Measurements from ENCODE around the gene TMEM170B.
"Not testable (repeated sequence)": the region's sequence is repeated elsewhere in the genome, so short reads cannot be mapped to it uniquely, and the experiment has no call there.

The TMEM170B gene

GRCh38 chr6:11527274-11527870 lies 10.2 kb upstream of the TMEM170B start:
- no peak for DNase-seq (ENCODE audit: low read depth in 4 of 4, low spot score in 1 of 4)

- DNase-seq (ENCODE audit: low read depth in 4 of 4, low spot score in 1 of 4), result no peak
Observed at GRCh38 chr6:11528996-11529395, 8.6 kb upstream of the TMEM170B start.

- no peak for DNase-seq (ENCODE audit: low read depth in 4 of 4, low spot score in 1 of 4)
Observed at GRCh38 chr6:11532097-11532496, 5.5 kb upstream of the TMEM170B start.

DNA sequence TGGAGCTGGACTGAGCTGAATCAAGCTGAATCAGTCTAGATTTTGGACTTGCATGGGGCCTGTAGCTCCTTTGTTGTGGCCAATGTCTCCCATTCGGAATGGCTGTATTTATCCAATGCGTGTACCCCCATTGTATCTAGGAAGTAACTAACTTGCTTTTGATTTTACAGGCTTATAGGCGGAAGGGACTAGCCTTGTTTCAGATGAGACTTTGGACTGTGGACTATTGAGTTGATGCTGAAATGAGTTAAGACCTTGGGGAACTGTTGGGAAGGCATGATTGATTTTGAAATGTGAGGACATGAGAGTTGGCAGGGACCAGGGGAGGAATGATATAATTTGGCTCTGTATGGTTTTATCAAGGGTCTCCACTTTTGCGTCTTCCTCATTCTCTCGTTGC lies 3.0 kb upstream of the TMEM170B start:
- DNase-seq (ENCODE audit: low read depth in 4 of 4, low spot score in 1 of 4), result no peak

GRCh38 chr6:11535801-11536230 lies 1.7 kb upstream of the TMEM170B start:
- no peak for DNase-seq (ENCODE audit: low read depth in 4 of 4, low spot score in 1 of 4)

- DNase-seq (ENCODE audit: low read depth in 4 of 4, low spot score in 1 of 4), result no peak
Observed at GRCh38 chr6:11536795-11537194, 754 bp upstream of the TMEM170B start.

DNA sequence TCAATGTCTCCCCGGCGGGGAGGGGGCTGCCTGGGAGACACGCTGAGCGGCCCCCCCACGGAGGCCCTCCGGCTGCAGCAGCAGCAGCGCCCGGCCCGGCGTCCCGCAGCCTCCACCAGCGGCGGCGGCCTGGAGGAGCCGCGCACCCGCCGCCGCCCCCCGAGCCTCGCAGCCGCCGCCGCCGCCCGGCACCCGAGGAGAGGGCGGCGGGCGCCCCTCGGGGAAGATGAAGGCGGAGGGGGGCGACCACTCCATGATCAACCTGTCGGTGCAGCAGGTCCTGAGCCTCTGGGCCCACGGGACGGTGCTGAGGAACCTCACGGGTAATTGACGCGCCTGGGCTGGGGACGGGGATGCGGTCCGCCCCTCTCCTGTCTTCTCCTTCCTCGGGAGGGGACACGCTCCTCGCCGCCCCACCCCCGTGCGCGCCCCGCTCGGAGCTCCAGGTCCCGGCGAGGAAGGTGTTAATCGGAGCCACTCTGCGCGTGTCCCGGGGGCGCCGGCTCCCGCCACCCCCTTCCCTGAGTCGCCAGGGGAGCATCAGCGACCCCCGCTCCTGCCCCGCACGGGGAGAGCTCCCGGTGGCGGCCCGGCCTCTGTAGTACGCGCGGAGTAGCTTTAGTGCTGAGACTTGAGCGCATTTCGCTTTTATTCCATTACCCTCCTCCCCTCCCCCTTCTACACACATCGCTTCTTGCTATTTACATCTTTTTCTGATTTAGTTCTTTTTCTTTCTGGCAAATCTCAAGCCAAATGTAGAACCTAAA lies 686 bp downstream of the TMEM170B start:
- DNase-seq (ENCODE audit: low read depth in 4 of 4, low spot score in 1 of 4), result peak in 3 of 4 experiments; percentile 1 to 14 (median 12)

- no peak for DNase-seq (ENCODE audit: low read depth in 4 of 4, low spot score in 1 of 4)
Observed at GRCh38 chr6:11538819-11539468, 1.4 kb downstream of the TMEM170B start.

DNA sequence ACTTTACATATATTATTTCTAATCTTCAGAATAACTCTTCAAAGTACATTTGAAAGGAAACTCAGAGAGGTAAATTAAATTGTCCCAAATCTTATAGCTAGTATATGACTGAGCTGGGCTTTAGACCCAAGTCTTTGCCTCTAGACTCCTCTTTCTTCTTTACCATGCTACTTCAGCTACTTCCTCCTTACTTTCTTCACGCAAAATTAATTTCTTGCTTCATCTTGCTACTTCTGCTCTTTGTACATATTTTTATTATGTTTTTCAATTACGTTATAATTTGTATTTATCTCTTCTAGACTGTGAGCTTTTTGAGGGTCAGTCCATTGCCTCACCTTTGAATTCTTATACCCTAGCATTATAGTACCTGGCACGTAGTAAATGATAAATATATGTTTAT lies 5.3 kb downstream of the TMEM170B start:
- no peak for DNase-seq (ENCODE audit: low read depth in 4 of 4, low spot score in 1 of 4)

DNA sequence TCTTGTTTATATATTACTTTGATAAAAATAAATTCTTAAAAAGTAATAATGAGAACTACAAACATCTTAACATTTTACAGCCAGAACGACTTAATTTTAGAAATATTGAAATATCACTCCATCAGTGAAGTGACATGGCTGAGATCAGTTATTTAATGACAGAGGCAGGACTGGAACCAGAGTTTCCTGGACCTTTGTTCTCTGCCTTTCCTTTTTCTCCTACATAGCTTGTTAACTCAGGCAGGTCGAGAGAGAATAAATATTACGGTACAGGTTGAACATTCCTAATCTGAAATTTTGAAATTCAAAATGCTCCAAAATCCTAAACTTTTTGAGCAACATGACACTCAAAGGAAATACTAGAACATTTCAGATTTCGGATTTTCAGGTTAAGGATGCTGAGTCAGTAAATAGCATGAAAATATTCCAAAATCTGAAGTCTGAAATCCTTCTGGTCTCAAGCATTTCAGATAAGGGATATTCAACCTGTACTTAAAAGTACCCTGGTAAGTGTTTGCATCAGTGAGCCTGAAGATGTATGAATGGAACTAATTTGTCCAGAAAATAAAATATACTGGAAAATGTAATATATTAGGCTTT lies 6.5 kb downstream of the TMEM170B start:
- DNase-seq (ENCODE audit: low read depth in 4 of 4, low spot score in 1 of 4), result no peak

DNA sequence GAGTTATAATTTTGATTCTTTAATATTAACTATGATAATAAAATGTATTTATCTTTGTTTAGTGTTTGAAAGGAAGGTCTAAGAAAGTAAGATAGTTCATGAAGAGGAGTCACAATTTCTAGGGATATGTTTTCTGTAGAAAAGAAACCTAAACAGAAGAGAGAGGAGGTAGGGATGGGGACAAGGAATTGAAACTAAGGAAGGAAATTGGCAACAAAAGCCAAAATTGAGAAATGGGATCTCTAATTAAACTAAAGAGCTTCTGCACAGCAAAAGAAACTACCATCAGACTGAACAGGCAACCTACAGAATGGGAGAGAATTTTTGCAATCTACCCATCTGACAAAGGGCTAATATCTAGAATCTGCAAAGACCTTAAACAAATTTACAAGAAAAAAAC lies 10.3 kb downstream of the TMEM170B start:
- DNase-seq (ENCODE audit: low read depth in 4 of 4, low spot score in 1 of 4), result not testable (repeated sequence)

GRCh38 chr6:11548578-11548977 lies 11.0 kb downstream of the TMEM170B start:
- not testable (repeated sequence) for DNase-seq (ENCODE audit: low read depth in 4 of 4, low spot score in 1 of 4)

GRCh38 chr6:11551053-11551452 lies 13.5 kb downstream of the TMEM170B start:
- no peak for DNase-seq (ENCODE audit: low read depth in 4 of 4, low spot score in 1 of 4)

GRCh38 chr6:11552442-11552841 lies 14.9 kb downstream of the TMEM170B start:
- DNase-seq (ENCODE audit: low read depth in 4 of 4, low spot score in 1 of 4), result no peak

- DNase-seq (ENCODE audit: low read depth in 4 of 4, low spot score in 1 of 4), result no peak
Observed at GRCh38 chr6:11553824-11554223, 16.3 kb downstream of the TMEM170B start.

DNA sequence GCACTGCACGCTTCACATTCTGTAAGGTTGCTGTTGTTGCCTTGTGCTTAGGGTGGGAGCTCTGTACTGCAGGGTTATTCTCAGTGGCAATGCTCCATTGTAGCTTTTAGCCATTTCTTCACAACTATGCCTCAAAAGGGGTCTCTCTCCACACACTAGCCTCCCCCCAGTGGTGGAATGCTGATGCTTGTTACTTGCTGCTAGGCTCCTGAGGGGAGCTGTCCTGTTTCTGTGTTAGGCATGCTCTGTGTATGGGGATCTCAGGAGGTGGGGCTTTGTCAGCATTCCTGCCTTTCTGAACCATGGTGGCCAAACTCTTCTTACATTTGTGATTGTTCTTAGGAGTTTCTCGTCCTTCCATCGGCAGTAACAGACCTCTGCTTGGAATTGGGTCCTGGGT lies 18.8 kb downstream of the TMEM170B start:
- no peak for DNase-seq (ENCODE audit: low read depth in 4 of 4, low spot score in 1 of 4)

- no peak for DNase-seq (ENCODE audit: low read depth in 4 of 4, low spot score in 1 of 4)
Observed at GRCh38 chr6:11563793-11564192, 26.2 kb downstream of the TMEM170B start.

- DNase-seq (ENCODE audit: low read depth in 4 of 4, low spot score in 1 of 4), result no peak
Observed at GRCh38 chr6:11566609-11567008, 29.1 kb downstream of the TMEM170B start.

DNA sequence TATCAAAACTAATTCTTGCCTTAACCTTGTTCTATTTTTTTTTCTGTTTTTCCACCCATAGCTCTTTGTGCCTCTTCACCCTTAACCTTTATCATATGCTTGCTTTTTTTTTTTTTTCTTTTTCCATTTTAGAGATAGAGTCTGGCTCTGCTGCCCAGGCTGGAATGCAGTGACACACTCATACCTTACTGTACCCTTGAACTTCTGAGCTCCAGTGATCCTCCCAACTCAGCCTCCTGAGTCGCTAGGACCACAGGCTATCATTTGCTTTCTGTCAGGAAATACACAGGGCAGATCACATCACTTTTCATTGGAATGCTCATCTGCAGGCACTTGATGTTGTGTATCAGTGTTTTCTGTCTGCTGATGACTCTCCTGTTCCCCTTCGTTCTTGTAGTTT lies 33.5 kb downstream of the TMEM170B start:
- DNase-seq (ENCODE audit: low read depth in 4 of 4, low spot score in 1 of 4), result no peak

GRCh38 chr6:11575408-11576033 lies 38.0 kb downstream of the TMEM170B start:
- DNase-seq (ENCODE audit: low read depth in 4 of 4, low spot score in 1 of 4), result peak in 3 of 4 experiments; percentile 9 to 21 (median 11)

DNA sequence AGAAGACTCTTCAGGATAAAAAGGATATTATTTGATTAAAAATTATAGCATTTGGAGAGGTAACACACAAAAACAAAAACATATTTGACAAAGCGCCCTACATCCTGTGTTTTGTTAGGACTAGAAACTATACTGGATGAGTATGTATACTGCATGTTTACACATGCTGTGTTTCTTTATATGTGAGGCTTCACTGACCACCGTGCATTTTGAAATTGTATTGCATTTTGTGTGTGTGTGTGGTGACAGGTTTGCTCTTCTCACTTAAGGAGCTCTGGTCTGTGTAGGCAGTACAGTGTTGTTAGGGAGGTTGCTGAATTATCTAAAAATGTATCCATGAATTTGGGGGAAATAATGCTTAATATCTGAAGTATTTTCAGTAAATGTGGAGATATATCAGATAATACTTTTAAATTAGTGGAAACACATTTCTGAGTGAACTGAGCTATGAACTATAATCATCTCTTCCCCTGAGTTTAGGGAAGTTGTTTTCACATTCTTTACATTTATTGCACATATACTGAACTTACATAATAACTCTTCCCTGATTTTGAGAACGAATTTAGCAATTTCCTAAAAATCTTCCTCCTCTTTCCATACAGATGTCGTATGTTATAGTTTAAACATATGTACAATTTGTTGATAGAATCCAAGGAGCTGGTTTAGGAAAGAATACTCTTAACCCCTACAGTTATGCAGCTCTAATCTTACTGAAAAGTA lies 43.3 kb downstream of the TMEM170B start:
- DNase-seq (ENCODE audit: low read depth in 4 of 4, low spot score in 1 of 4), result no peak
